ENCODE data around the gene MORN1.

Gene MORN1

DNA sequence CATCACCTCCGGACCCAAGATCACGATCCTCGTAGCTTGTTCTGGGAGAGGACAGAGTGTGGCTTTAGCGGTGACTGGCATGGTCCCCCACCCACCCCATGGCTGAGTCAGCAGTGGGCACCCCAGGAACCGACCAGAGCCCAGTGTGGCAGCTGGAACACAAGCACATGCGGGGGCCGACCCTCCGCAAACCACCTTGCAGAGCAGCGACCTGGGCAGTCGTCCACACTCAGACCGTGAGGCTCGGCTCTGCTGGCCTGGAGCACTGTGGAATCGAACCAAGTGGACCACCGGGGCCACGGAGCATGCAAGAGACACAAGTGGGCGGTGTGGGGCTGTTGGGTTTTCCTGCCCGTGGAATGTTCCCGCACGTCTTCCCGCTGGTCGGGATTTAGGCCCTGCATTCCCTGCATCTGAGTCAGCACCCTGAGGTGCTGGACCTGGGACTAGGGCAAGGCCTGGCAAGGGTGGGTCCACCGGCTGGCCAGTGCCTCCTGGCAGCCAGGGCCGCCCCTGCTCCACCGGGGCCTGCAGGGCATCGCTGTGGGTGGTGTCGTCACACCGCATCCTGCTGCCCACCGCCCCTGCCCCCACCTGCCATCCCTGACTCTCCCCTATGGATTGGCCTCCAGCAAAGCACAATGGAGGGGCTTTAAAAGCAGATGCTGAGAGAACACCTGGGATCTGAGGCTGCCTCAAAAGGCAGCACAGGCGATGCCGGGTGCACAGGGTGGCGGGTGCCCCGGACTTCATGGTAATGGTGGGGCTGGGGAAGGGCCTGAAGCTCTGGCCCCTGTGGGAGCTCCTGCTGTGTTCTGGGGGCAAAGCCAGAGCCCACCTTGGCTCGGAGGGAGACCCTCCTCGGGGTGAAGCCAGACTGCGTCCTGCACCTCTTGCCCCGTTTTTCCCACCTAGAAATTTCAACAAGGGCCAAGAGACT, 18.5 kb downstream of the MORN1 start:
- DNase-seq, result no peak

DNA sequence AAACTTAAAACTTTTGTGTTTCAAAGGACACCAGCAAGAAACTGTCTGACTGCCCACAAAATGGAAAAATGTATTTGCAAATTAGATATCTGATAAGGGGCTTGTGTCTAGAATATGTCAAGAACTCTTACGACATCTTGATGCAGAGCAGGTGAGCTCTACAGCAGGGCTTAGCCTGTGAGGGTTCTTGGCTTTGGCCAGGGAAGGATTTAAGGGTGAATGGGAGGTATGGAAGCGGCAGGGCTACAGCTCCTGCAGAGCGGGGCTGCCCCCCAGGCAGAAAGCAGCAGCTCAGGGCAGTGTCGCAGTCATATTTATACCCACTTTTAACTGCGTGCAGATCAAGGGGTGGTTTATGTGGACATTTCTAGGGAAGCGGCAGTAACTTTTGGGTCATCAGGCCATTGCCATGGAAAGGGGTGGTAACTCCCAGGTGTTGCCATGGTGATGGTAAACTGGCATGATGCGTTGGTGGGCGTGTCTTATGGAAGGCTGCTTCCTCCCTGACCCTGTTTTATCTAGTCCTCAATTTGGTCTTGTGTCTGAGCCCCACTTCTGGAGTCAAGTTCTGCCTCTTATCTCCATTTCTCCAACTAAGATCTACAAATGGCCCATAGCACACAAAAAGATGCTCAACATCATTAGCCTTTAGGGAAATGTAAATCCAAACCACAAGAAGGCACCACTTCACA, 23.2 kb downstream of the MORN1 start:
- DNase-seq, result no peak

DNA sequence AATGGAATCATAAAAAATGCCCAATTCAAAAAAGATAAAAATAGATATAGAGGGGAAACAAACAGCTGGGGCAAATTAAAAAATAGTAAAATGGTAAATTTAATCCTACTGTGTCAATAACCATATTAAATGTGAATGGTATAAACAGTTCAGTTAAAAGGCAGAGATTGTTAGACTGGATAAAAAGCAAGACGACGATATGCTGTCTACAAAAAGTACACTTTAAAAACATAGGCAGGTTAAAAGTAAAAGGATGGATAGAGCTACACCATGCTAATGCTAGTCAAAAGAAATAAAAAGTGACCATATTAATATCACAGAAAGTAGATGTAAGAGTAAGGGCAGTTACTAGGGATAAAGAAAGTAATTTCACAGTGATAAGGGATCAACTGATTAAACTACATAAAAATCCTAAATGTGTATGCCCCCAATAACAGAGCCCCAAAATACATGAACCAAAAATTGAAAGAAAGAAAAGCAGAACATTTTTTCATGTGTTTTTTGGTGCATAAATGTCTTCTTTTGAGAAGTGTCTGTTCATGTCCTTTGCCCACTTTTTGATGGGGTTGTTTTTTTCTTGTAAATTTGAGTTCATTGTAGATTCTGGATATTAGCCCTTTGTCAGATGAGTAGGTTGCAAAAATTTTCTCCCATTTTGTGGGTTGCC, 27.4 kb downstream of the MORN1 start:
- DNase-seq, result no peak

DNA sequence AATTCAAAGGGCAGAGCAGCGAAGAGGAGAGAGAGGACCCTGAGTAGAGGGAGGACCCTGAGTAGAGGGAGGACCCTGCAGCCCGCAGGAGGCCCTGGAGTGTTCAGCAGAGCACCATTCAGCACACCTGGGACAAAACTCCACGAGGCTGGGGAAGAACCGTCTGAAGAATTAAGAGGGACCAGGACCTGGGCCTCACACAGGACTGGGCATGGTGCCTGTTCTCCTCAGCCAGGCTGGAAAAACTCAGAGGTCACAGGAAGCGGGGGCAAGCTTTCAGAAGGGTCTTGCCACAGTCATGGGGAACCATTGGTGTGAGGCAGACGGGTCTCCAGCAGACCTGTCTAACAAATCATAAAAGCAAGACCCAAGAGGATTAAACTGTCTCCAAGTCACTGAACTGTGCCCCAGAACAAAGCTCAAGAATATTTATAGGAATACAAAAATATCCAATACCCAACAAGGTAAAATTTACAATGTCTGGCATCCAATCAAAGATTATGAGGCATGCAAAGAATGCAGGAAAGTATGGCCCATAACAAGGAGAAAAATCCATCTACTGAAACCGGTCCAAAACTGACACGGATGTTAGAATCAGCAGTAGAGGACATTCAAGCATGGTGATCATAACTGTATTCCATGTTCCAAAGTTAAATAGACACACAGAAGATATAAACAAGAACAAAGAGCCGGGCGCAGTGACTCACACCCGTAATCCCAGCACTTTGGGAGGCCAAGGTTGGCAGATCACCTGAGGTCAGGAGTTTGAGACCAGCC, 30.6 kb downstream of the MORN1 start:
- no peak for DNase-seq

DNA sequence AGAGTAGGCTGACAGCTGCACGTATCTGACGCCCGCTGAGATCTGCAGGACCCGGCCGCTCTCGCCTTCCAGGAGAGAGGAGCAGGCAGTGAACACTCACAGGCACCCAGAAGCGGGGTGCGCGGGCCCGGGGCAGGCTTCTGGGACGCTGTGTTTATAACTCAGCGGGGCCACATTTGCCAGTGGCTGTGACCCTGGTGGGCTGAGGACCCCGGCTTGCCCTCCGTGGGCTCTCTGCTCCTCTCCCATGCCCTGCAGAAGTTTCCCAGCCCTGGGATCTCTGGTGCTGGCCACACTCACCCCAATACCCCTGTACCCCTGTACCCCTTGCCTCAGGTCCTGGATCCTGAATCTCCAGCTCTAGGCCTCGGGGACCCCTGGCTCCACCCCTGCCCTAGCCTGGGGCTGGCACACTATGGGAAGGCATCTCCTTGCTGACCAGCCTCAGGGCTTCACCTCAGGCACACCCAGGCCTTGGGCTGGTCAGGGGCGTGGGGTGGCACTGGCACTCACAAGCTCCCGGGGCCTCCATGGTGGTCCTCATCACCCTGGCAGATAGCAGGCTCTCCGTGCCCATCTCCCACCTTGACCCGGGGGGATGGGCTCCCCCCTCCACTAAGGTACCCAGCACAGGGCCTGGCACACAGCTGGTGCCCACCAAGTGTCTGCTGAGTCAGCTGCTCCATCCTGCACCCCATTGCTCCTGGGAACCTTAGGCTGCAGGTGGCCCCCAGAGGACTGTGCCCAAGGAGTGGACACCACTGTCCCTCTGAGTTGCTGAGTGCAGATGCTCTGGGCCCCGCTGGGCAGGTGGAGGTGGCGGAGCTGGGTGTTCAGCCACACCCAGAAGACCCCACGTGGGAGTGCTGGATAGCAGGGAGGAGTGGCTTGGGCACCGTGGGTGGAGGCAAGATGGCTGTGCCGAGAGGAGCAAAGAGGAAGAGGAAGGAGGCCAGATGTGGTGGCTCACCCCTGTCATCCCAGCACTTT, 32.4 kb downstream of the MORN1 start:
- no peak for DNase-seq

DNA sequence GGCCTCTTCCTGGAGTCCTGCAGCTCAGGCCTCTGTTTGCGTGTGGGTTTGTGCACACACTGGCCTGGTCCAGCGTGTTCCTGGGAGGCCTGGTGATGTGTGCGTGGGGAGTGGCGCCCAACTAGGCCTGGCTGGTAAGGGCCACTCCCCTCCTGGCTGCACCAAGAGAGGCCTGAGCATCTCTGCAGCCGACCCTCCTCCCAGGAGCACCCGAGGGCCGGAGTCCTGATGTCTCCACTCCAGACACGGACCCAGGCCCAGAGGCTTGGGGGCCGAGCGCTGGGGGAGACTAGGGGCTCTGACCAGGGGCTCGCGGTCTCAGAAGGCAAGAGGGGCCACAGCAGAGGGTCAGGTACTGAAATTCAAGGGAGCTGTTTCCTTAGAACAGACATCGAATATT, 33.3 kb downstream of the MORN1 start:
- DNase-seq, result no peak

DNA sequence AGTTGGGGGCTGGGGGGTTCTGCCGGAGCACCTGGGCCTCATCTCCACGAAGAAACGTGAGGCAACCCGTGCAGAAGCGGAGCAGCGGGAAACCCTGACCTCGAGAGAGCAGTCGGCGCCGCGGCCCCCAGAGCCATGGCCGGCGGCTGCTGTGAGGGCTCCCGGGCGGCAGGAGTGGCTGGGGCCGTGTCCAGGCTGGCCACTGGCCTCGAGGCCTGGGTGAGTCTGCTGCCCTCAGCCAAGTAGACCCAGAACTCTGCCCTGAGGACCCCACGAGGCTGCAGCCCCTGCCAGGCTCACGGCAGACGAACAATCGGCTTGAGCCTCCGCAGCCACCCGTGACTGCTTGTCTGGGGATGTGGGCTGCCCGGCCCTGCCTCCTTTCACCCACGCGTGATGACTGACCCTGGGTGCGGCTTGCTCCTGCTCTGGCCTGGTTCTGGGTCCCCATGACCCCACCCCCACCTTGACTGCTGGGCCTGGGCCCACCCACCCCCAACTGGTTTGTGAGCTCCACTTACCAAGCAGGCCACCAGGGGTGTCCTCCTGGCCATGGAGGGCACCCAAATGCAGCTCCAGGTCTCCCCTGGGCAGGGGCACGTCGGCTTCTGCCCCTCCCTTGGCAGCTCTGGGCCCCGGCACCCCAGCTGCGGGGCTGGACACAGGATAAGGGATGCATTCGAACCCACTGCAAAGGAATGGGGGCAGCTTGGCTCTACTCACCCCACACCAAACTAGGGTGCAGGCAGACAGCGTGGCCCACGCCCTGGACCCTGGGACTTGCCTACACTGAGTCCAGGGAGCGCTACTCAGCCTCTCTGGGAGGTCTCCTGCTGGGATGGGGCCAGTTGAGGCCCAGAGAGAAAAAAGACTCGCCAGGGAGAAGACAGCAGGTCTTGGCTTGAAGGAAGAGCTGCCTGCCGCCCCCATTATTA, 34.2 kb downstream of the MORN1 start:
- no peak for DNase-seq

DNA sequence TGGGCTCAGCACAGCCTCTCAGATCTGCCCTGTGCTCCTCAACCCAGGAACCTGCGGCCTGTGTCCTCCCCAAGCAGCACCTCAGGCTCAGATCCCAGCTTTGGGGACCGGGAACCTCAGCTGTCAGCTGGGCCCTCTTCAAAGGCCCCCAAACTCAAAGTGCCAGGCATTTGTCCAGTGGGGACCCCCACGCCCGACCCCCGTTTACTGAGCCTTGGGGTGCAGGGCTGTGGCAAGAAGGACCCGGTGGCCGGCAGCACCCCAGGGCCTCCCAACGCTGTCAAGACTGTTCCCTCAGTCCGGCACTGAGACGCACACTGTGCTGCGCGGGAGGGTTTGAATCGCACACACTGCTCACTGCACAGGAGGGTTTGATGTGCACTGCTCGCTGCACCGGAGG, 35.0 kb downstream of the MORN1 start:
- DNase-seq, result no peak

DNA sequence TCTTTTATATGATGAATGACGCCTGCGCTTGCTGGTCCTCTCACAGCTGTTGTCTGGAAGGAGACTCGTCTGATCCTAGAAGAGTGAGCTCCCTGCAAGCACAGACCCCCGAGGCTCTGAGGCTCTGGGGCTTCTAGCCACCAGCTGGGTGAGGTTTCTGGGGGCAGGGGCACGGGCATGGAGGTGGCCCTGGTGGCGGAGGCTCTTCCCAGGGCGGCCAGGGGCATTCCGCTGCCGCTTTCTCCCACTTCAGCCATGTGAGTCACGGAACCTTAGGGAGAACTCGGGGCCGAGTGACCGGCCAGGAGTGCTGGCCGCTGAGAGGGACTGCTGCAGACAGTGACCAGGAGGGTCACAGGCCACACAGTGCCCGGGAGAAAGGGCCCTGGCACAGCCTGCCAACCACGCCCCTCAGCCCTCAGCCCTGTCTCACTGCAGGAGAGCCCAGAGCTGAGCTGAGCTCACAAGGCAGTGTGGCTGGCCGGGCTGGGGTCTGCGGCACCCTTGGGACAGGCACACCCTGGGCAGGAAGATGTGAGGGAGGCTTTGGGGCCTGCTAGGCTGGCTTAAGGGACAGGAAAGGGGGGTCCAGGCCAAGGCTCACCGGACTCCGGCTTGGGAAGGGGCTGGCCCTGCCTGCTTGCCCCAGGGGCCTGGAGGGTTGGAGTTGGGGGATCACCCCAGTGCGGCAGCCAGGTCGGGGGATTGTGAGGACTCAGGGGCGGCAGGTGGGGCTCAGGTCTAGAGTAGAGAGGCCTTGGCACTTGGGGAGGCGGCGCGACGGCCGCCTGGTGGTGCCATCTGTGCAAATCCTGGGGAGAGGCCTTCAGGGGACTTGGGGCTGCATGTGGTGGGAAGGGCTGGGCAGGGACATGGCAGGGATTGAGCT, 35.7 kb downstream of the MORN1 start:
- DNase-seq, result no peak

DNA sequence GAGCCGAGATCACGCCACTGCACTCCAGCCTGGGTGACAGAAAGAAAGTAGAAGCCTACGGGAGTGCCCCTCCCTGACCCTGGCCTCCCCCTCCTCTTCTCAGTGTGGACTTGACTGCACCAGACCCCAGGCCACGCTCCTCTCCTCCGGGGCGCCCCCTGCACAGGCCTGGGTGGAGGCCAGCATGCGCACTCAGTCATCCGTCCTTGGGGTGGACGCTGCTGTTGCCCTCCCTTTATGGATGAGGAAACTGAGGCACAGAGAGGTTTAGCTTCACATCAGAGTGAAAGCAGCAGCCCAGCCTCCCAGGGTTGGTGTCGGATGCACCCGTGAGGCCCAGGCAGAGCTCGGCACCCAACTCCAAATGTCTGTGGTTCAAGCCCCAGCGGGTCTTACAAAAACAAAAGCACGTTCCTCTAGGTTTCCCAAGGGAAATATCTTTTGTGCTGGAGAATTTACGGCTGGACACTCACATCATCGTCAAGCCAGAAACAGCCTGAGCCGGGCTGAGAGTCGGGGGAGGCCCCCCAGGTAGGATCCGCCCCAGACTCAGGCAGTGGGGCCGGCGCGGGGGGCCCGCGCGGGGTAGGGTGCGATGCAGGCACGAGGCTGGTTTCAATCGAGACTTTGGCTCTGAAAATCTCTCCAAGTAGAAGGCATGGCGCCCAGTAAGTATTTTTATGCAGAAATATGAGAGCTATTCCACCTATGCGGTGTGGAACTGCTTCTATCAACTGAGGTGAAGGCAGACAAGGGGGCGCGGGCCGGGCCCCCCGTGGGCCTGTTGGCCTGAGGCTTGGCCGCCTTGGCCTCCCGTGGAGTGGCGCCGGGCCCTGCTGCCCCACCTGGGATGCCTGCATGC, 36.6 kb downstream of the MORN1 start:
- DNase-seq, result no peak

DNA sequence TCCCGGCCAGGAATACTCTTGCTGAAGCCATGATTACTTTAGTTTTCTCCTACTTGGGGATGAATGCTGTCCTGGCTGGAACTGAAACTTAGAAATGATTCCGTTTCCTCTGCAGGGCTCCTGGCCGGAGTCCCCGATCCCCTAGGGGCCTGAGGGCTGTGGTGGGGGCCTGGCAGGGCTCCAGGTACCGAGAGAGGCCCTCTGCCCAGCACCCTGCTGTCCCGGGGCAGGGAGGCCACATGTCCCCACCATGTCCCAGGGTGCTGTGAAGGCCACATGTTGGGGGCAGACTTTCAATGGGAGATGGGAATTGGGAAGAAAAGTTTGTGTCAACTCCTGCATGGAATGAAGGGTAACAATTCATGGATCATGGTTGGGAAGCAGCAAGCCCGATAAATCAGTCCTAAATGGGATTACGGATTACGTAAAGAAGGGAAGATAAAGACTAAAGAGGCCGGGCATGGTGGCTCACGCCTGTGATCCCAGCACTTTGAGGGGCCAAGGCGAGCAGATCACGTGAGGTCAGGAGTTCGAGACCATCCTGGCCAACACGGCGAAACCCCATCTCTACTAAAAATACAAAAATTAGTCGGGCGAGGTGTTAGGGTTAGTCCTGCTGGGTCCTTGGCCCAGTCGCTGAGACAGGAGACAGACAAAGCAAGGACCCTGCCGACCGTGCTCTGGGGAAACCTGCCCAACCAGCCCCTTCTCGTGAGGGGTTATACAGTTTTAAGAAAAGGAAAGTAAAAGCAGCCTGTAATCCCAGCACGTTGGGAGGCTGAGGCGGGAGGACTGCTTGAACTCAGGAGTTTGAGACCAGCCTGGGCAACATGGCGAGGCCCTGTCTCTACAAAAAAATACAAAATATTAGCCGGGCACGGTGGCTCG, 37.6 kb downstream of the MORN1 start:
- DNase-seq, result no peak

DNA sequence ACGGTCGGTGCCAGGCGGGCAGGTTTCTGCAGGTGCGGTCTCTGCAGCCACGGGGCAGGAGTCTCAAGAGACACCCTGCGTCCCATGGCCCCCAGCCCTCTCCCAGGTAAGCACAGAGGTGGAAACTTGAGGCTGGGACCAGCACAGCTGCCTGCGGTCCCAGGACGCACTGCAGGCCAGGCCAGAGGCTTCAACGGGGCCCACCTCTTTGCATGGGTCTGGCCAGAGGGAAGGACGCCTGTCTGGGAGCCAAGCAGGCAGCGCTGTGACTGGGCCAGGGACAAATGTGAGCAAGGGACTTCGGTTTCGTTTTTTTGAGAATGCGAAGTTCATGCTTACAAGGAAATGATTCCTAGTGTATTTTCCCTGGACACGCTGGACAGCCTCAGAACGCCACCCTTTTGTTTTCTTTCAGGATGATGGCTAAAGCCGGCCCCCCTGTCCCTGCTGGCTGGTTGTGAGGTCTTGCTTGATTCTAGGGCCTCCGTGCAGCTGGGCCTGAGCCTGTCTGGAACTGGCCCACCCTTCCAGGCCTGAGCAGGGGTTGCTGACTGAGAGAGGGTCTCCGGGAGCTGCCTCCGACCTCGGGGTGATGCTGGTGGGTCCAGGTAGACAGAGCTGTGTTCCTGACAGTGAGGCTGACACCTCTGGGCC, 38.3 kb downstream of the MORN1 start:
- DNase-seq, result no peak

DNA sequence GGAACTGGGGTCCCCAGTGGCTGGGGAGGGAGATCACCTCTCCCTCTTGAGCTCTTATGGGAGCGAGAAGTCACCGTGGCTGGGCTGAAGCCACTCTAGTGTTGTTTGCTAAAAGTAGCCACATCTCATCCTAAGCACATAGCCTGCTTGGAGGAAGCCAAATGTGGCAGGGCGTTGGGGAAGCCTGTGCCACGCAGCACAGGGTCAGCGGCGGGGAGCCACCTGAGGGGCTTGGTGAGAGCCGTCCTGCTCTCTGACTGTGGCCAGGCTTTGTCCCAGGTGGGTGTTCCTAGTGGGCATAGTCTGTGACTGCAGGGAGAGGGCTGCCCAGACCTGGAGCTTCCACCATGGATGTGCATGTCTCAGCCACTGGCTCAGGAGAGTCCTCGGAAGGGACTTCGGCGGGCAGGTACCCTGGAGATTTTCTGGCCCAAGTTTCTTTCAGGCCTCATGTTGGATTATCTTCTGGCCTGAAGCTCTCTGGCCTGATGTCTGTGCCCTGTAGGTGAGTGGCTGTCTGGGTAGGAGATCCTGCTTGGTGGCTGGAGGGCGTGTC, 38.9 kb downstream of the MORN1 start:
- no peak for DNase-seq

DNA sequence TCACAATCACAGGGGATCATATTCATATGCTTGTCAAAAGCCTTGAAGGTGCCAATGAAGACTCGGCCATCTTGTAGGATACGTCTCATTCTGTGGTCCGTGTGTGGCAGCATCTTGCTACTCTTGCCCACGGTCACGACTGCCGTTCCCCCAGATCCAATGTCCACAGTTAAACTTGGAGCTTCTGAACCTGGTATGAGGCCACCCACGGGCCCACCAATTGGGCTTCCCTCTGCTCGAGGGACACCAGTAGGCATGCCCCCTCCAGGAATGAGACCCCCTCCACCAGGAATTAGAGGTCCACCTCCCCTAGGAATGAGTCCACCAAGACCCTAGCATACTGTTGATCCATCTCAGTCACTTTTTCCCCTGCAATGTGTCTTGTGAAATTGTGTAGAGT, 39.6 kb downstream of the MORN1 start:
- no peak for DNase-seq

DNA sequence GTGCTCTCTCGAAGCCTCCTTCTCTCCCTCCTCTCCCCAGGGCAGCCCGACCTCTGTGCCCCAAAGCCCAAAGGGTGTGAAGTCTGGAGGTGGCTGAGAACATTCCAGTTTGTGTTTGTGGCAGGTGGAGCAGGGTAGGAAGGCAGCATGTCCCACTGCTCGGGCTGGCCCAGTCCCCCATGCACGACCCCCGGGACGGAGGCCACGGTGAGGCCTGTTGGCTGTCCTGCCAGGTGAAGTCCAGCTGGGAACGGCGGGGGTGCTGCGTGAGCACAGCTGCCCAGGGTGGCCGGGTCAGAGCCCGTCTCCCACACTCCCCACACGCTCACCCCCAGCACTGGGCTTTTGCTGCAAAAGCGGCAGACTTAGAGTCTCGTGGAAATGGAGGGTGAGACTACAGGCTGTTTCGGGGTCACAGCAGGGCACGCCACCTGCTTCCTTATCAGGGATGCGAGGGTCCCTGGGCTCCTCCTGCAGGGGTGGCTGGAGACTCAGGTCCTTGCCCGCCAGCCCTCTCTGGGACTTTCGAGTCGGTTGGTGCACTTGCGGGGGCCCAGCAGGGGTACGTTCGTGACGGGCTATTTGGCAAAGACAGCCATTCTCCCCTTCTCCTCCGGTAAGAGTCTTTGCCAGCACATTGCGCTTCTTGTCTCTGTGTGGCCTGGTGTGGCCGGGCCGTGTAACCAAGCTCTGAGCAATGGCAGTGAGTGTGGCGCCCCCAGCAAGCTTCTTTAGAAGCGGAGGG, 40.3 kb downstream of the MORN1 start:
- DNase-seq, result no peak

DNA sequence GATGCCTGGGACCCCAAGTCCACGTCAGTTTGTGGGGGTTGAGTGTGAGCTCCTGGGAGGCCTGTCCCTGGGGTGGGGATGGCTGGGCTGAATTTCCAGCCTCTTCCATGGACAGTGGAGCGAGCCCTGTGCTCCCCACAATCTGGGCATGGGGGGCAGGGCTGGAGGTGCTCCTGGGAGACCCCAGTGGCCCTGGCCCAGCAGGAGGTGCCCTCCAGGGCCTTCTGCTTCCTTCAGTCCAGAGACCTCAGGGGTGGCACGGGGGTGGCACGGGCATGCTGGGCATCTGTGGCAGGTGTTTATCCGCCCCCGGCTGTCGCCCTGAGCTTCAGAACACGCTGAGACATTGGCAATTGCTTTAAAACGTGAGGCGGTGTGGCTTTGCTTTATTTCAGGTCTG, 40.9 kb downstream of the MORN1 start:
- DNase-seq, result no peak

All from CD4-positive, alpha-beta T cell treated with Interferon gamma for 1 hour (primary cell).